A673 (cell line): ENCODE results near the gene P3H3. TPM values are rescaled to one million over a fixed set of nuclear protein-coding genes. Genes with fewer than 3 reads are reported as not detected.

Experiments
- BruUV-seq: library from RNA; stranded (reverse); fragments of 400-500 nt; replicated peaks from 2 replicates; lab custom pipeline; 2021; lab: Mats Ljungman, UMichigan
- CTCF ChIA-PET: fragments of 300-600 bp; sonication (Branson Sonifier 250); formaldehyde crosslinking; loops from one replicate; lab custom pipeline; 2022; ENCODE audit warnings: antibody characterized with exemption; lab: Charles Lee
- POLR2A ChIA-PET: fragments of 300-600 bp; sonication (Branson Sonifier 250); formaldehyde crosslinking; loops from one replicate; lab custom pipeline; 2022; ENCODE audit warnings: antibody characterized with exemption; ENCODE audit not compliant: low non-redundant PET; lab: Charles Lee
- DNase-seq: peaks from one replicate; pipeline ENCODE4 v3.0.0-alpha.2; 2015; ENCODE audit warnings: low spot score
- H3K27ac ChIP-seq: fragments of 200-600 bp; sonication (generic); 2 replicates; pipeline ENCODE4 v1.5.1; 2016; ENCODE audit warnings: mixed run types, low read depth, mild to moderate bottlenecking, mixed read lengths, antibody characterized with exemption, low read length; ENCODE audit not compliant: poor library complexity, severe bottlenecking
- H3K27me3 ChIP-seq: fragments of 200-600 bp; sonication (generic); replicated peaks from 2 replicates; pipeline ENCODE4 v1.6.1; 2017; ENCODE audit warnings: mixed run types, low read depth, mild to moderate bottlenecking, mixed read lengths, antibody characterized with exemption, low read length; ENCODE audit not compliant: insufficient read depth, poor library complexity
- H3K36me3 ChIP-seq: fragments of 200-600 bp; sonication (generic); 2 replicates; pipeline ENCODE4 v1.6.1; 2016; ENCODE audit warnings: mixed run types, mild to moderate bottlenecking, mixed read lengths, antibody characterized with exemption, low read length; ENCODE audit not compliant: insufficient read depth, poor library complexity, severe bottlenecking
- H3K4me1 ChIP-seq: fragments of 200-600 bp; sonication (generic); 2 replicates; pipeline ENCODE4 v1.6.1; 2017; ENCODE audit warnings: mixed run types, mild to moderate bottlenecking, mixed read lengths, antibody characterized with exemption, low read length; ENCODE audit not compliant: insufficient read depth, poor library complexity, severe bottlenecking
- H3K4me3 ChIP-seq: fragments of 200-600 bp; sonication (generic); 2 replicates; pipeline ENCODE4 v1.5.1; 2016; ENCODE audit warnings: low read depth, mixed run types, mild to moderate bottlenecking, mixed read lengths, low read length; ENCODE audit not compliant: poor library complexity, severe bottlenecking
- H3K9me3 ChIP-seq: fragments of 200-600 bp; sonication (generic); 2 replicates; pipeline ENCODE4 v1.6.1; 2016; ENCODE audit warnings: mixed run types, low read depth, mild to moderate bottlenecking, mixed read lengths, antibody characterized with exemption, low read length; ENCODE audit not compliant: poor library complexity, severe bottlenecking
- EZH2 ChIP-seq: fragments of 200-600 bp; sonication (generic); IDR thresholded peaks from 2 replicates; pipeline ENCODE4 v1.6.1; 2017; ENCODE audit warnings: borderline replicate concordance, low read depth, mild to moderate bottlenecking, mixed read lengths, antibody characterized with exemption, low read length; ENCODE audit not compliant: poor library complexity, severe bottlenecking
- intact Hi-C: fragments of 100-400 bp; cut with micrococcal nuclease; formaldehyde crosslinking; loops from one replicate; pipeline ENCODE4 v1.10.0; 2022; ENCODE audit not compliant: unreplicated experiment
- total RNA-seq: library from RNA; stranded (reverse); gene quantifications from 2 replicates; pipeline ENCODE4 v1.2.3, GENCODE V29; 2021
- TF ChIP-seq, protein P1 (sequence below): fragments of 300-800, 200-600 bp; sonication (generic); conservative IDR thresholded peaks from 2 replicates; pipeline ENCODE4 v1.5.1; 2017; ENCODE audit warnings: low read depth, mild to moderate bottlenecking, antibody characterized with exemption, low read length, moderate library complexity, mixed read lengths

P3H3 gene
- total RNA-seq, 1 experiment from 2014 or later = 45.3 TPM

GRCh38 chr12:6820166-6820565, 8.0 kb upstream of the P3H3 start:
- peaks cover 22% of the 10 kb centered on the region for H3K4me1 ChIP-seq
- CTCF ChIA-PET = no interaction called here
- no peaks in the 10 kb centered on the region for H3K36me3 ChIP-seq
- POLR2A ChIA-PET = no interaction called here
- no peak for TF ChIP-seq EZH2
- TF ChIP-seq, protein P1, sequence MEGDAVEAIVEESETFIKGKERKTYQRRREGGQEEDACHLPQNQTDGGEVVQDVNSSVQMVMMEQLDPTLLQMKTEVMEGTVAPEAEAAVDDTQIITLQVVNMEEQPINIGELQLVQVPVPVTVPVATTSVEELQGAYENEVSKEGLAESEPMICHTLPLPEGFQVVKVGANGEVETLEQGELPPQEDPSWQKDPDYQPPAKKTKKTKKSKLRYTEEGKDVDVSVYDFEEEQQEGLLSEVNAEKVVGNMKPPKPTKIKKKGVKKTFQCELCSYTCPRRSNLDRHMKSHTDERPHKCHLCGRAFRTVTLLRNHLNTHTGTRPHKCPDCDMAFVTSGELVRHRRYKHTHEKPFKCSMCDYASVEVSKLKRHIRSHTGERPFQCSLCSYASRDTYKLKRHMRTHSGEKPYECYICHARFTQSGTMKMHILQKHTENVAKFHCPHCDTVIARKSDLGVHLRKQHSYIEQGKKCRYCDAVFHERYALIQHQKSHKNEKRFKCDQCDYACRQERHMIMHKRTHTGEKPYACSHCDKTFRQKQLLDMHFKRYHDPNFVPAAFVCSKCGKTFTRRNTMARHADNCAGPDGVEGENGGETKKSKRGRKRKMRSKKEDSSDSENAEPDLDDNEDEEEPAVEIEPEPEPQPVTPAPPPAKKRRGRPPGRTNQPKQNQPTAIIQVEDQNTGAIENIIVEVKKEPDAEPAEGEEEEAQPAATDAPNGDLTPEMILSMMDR = no peak
- no peaks in the 10 kb centered on the region for H3K27me3 ChIP-seq
- intact Hi-C loops = no loop called here
- no TSS peak for BruUV-seq
- no peak overlapping the region for H3K4me3 ChIP-seq
- DNase-seq = no peak
- H3K27ac ChIP-seq = no peak overlapping the region
- H3K9me3 ChIP-seq = no peaks in the 10 kb centered on the region

DNA sequence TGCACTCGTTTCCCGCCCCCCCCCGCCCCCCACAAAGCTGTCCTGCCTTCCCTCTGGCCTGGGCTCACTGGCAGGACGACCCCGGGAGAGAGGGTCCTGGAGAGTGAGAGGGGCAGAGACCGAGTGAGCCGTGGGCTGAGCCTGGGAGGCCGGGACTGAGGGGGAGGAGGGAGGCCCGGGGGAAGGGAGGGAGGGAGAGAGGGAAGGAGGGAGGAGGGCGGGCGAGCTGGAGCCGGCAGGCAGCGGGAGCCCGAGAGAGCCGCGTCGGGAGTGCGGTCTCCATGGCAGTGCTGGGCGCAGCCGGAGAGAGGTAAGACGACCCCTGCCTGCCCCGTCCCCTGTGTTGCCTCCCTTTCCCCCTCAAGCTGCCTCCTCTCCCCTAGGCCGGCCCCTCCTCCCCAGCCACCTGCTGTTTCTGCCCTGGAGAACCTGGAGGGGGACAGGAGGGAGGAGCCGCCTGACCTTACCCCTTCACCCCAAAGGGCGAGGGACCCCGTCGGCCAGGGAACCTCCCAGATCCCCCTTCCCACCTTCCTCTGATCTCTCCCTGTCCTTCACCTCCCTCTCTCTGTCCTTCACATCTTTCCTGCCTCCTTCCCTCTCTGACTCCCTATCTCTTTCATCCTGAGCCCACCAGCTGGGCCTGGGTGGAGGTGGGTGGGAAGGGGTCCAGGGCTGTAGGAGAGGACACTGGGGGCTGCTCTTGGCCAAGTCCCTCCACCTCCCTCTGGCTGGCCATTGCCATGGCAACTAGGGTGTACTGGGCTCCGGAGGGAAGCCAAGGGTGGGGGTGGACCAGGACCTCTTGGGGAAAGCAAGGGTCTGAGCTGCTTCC, 6.4 kb upstream of the P3H3 start, which contains the start of gene GPR162:
Gene GPR162 (plus strand): TSS at position 231 of the 835 bp plus-strand sequence. CDS start 2,078 bp downstream, outside the sequence.
- no peaks in the 10 kb centered on the region for H3K9me3 ChIP-seq
- no peaks in the 10 kb centered on the region for H3K36me3 ChIP-seq
- ChIA-PET CTCF (interaction anchor here (0.5 to 1.9 kb wide), 4 partner anchors 47 to 157 kb away, joined by 3 to 6 read pairs (median 5); partner anchors contain the start of gene MLF2), POLR2A (interaction anchor here (0.8 kb wide), 1 partner anchor 132 kb away, joined by 6 read pairs; no protein-coding TSS in a partner anchor)
- no TSS peak for BruUV-seq
- TF ChIP-seq, protein P1 = no peak
- no peak for TF ChIP-seq EZH2
- intact Hi-C loops = no loop called here
- peak within 1 kb of the TSS; percentile 62 for H3K4me3 ChIP-seq
- DNase-seq = peak; percentile 81
- H3K27me3 ChIP-seq = no peaks in the 10 kb centered on the region
- H3K4me1 ChIP-seq = peaks cover 29% of the 10 kb centered on the region
- H3K27ac ChIP-seq = peak within 1 kb of the TSS; percentile 69

DNA sequence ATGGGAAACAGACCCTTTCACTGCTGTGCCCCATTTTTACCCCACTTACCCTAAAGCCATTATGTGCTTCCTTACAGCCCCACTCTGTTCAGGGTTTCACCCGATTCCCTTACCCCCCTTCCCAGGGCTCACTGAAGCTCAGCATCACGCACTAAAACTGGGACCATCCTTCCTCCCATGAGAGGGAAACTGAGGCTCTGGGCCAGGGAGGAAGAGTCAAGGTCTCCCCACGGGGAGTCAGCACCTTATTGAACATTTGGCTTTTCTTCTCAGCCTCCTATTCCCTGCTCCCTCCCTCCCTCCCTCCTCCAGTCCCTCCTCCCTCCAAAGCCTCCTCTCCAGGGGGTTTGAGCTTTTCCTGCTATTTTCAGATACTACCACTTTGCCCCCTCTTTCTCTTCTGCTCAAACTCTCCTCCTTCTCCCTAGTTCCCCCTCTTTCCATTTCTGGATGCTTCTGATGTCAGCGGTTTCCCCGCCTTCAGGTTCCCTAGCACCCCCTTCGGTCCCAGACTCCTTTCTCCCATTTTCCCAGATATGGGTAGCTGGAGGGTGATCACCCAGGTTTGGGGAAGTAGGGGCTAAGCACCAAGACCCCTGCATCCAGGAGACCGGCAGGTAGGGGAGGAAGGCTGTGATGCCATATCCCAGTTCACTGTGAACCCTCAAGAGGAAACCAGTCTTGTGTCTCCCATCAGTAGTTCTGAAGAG, 5.6 kb upstream of the P3H3 start:
- peak overlapping the region; percentile 62 for H3K4me3 ChIP-seq
- peaks cover 37% of the 10 kb centered on the region for H3K4me1 ChIP-seq
- H3K36me3 ChIP-seq = no peaks in the 10 kb centered on the region
- POLR2A ChIA-PET = interaction anchor here (0.6 kb wide), 2 partner anchors 69 to 105 kb away, joined by 3 to 4 read pairs; no protein-coding TSS in a partner anchor
- TF ChIP-seq, protein P1 = no peak
- no peak for TF ChIP-seq EZH2
- no peaks in the 10 kb centered on the region for H3K9me3 ChIP-seq
- no peak for DNase-seq
- intact Hi-C loops = no loop called here
- no peaks in the 10 kb centered on the region for H3K27me3 ChIP-seq
- CTCF ChIA-PET = interaction anchor here (1.9 kb wide), 1 partner anchor 70 kb away, joined by 6 read pairs; the partner anchor contains the start of gene MLF2
- H3K27ac ChIP-seq = peak overlapping the region; percentile 69
- no TSS peak for BruUV-seq
